ENCODE results near the gene TLCD2. TPM values are rescaled to one million over a fixed set of nuclear protein-coding genes. Genes with fewer than 3 reads are reported as not detected.

The TLCD2 gene
- total RNA-seq, 4 donors from 2014 or later: 6.3 to 39.4 (median 16.9) TPM

- TF ChIP-seq, protein P1, sequence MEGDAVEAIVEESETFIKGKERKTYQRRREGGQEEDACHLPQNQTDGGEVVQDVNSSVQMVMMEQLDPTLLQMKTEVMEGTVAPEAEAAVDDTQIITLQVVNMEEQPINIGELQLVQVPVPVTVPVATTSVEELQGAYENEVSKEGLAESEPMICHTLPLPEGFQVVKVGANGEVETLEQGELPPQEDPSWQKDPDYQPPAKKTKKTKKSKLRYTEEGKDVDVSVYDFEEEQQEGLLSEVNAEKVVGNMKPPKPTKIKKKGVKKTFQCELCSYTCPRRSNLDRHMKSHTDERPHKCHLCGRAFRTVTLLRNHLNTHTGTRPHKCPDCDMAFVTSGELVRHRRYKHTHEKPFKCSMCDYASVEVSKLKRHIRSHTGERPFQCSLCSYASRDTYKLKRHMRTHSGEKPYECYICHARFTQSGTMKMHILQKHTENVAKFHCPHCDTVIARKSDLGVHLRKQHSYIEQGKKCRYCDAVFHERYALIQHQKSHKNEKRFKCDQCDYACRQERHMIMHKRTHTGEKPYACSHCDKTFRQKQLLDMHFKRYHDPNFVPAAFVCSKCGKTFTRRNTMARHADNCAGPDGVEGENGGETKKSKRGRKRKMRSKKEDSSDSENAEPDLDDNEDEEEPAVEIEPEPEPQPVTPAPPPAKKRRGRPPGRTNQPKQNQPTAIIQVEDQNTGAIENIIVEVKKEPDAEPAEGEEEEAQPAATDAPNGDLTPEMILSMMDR (IDR thresholded peaks at IDR 0.05; ENCODE audit: low read depth): no peak
Observed at GRCh38 chr17:1743088-1743439, 32.9 kb upstream of the TLCD2 start.

GRCh38 chr17:1742371-1743087 lies 32.4 kb upstream of the TLCD2 start, which contains the start of gene SERPINF2:
TSS of gene SERPINF2 (plus strand) at chr17:1742871. CDS start at chr17:1744996, 2,125 bp downstream.
- TF ChIP-seq, protein P1 (IDR thresholded peaks at IDR 0.05; ENCODE audit: low read depth): no peak

DNA sequence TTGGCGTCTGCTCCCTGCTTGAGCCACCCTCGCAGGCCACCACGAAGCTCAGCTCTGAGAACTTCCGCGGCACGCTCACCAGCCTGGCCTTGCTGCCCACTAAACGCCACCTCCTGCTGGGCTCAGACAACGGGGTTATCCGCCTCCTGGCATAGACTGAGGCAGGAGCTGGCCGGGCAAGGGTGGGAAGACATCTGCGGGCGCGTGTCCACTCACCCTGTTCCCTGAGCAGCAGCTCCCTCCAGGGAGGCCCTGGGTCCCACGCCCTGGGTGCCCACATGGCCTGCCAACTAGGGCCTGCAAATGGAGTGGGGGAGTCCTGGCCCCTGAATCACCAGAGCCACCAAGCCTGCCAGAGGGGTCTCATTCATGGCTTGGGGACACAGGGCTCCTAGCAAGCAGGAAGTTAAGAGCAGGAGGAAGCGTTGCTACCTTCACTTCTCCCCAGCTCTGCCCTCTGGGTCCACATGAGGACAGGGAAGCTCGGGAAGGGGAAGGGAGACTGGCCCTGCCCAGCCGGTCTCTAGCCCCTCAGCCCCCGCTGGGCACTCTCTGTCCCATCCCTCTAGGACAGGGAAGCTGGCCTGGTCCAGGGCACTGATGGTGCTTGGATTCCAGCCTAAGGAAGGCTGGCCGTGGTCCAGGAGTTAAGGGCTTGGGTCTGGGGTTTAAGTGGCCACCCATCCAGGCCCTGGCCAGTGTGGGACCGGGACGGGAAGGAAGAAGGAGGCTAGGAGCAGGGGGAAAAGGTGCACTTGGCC lies 27.5 kb upstream of the TLCD2 start:
- TF ChIP-seq, protein P1 (IDR thresholded peaks at IDR 0.05; ENCODE audit: low read depth): no peak

DNA sequence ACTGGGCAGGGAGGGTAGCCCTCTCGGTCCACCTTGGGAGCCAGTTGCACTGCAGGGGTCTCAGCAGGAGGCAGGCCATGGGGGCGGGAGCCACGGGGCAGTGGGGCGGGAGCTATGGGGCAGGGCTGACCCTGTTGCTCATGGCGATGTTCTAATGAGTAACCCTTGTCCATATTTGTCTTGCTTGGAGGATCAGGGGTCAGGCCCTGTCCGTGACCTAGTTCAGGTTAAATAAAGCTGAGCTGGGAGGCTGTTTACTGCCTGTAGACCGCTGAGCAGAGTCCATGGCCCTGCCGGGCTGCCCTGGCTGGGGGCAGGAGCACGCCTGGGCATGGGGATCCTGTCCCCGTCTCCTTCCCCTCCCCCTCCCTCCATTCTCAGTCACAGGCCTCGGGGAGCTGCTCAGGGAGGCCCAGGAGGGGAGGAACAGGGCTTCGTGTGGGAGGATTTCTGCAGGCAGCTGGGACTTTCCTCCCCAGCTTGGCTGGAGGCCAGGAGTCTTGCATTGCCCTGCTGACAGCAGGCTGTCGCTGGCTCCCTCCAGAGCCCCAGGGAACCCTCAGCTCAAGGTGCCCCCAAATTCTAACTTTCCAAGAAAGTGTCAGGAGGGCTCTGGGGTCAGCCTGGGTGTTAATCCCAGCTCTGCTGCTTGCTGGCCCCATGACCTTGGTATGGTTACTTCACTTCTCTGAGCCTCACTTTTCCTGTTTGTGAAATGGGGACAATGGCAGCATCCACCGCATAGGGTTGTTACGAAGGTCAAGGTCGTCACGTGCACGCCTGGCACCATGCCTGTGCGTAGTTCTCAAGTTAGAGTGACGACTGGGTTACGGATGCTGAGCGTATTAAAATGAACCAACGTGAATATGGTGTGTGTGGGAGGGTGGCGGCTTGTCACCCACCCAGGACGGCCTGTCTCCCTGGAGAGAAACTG lies 26.4 kb upstream of the TLCD2 start:
- TF ChIP-seq, protein P1 (IDR thresholded peaks at IDR 0.05; ENCODE audit: low read depth): no peak

GRCh38 chr17:1735834-1736347 lies 25.7 kb upstream of the TLCD2 start:
- TF ChIP-seq, protein P1 (IDR thresholded peaks at IDR 0.05; ENCODE audit: low read depth): no peak

DNA sequence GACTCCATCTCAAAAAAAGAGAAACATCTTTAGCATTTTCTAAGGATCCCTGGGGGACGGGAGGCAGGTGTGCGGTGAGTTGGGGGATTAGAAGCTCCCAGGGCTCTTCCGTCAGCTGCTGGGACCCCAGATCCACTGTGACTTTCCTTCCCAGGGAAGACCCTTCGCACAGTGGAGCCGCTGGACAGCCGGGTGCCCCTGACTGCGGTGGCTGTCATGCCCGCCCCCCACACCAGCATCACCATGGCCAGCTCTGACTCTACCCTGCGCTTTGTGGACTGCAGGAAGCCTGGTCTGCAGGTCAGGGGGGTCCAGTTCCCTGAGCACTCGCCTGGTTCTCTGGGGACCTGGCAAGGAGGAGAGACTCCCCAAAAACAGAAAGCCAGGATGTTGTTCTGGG lies 25.2 kb upstream of the TLCD2 start:
- TF ChIP-seq, protein P1 (IDR thresholded peaks at IDR 0.05; ENCODE audit: low read depth): no peak

All from subcutaneous adipose tissue (tissue), 4 donors.